ENCODE data around the gene HAPLN2. TPM values are rescaled to one million over a fixed set of nuclear protein-coding genes. Genes with fewer than 3 reads are reported as not detected.

The HAPLN2 gene
- total RNA-seq, 4 donors from 2014 or later: 0.55 to 1.9 TPM; not detected in 2

DNA sequence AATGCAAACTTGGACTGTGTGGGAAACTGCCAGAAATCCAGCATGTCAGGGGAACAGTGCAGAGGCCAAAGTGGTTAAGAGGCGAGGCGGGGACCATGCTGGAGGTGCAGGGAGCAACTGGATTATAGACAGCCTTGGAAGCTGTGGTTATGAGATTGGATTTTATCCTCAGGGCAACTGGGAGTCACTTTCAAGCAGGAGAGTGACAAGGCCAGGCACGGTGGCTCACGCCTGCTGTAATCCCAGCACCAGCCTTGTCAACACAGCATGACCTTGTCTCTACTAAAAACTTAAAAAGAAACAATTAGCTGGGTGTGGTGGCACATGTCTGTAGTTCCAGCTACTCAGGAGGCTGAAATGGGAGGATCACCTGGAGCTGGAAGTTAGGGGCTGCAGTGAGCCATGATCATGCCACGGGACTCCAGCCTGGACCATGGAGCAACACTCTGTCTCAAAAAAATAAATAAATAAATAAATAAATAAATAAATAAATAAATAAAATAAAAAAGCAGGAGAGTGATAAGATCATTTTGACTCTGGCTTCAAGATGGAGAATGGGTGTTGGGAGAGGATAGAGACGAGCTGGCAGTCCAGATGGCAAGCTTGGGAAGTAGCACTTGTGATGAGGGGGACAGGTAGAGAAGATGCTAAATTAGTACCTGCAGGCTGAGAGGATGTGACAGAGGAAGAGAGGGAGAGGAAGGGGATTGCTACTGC lies 3.5 kb downstream of the HAPLN2 start:
- Histone ChIP-seq H3K9me3 (no peaks in the 10 kb centered on the region), H3K27ac (no peak overlapping the region), H3K36me3 (no peaks in the 10 kb centered on the region), H3K4me1 (peaks cover 16 to 25% (median 22%) of the 10 kb centered on the region in 4 donors), H3K27me3 (peaks cover 89% of the 10 kb centered on the region), H3K4me3 (no peak overlapping the region)
- 65 to 70% methylated on average over 2 to 6 of the region's 6 CpGs for WGBS, 2 donors (ENCODE audit: low coverage in 1 of 2)
- in situ Hi-C loops (cut with MboI; ENCODE audit: low pct_ligation_motif_present in 1 of 4, low pct_unique_long_range_greater_than_20kb in 1 of 4, low sequenced_read_pairs in 3 of 4): loop anchor here in 1 of 4 donors (25.0 kb wide), 1 partner anchor 235 kb away; no protein-coding TSS in a partner anchor
- intact Hi-C loops (cut with DNase I; ENCODE audit: low total_unique reads): loop anchor here (5.0 kb wide), 1 partner anchor 35 kb away; no protein-coding TSS in a partner anchor
- DNase-seq: no peak
- TF ChIP-seq POLR2AphosphoS5 (IDR thresholded peaks at IDR 0.05) (no peak), EP300 (IDR thresholded peaks at IDR 0.05; ENCODE audit: low read depth) (no peak), POLR2A (IDR thresholded peaks at IDR 0.05) (no peak)
- TF ChIP-seq, protein P1, sequence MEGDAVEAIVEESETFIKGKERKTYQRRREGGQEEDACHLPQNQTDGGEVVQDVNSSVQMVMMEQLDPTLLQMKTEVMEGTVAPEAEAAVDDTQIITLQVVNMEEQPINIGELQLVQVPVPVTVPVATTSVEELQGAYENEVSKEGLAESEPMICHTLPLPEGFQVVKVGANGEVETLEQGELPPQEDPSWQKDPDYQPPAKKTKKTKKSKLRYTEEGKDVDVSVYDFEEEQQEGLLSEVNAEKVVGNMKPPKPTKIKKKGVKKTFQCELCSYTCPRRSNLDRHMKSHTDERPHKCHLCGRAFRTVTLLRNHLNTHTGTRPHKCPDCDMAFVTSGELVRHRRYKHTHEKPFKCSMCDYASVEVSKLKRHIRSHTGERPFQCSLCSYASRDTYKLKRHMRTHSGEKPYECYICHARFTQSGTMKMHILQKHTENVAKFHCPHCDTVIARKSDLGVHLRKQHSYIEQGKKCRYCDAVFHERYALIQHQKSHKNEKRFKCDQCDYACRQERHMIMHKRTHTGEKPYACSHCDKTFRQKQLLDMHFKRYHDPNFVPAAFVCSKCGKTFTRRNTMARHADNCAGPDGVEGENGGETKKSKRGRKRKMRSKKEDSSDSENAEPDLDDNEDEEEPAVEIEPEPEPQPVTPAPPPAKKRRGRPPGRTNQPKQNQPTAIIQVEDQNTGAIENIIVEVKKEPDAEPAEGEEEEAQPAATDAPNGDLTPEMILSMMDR (IDR thresholded peaks at IDR 0.05): no peak

DNA sequence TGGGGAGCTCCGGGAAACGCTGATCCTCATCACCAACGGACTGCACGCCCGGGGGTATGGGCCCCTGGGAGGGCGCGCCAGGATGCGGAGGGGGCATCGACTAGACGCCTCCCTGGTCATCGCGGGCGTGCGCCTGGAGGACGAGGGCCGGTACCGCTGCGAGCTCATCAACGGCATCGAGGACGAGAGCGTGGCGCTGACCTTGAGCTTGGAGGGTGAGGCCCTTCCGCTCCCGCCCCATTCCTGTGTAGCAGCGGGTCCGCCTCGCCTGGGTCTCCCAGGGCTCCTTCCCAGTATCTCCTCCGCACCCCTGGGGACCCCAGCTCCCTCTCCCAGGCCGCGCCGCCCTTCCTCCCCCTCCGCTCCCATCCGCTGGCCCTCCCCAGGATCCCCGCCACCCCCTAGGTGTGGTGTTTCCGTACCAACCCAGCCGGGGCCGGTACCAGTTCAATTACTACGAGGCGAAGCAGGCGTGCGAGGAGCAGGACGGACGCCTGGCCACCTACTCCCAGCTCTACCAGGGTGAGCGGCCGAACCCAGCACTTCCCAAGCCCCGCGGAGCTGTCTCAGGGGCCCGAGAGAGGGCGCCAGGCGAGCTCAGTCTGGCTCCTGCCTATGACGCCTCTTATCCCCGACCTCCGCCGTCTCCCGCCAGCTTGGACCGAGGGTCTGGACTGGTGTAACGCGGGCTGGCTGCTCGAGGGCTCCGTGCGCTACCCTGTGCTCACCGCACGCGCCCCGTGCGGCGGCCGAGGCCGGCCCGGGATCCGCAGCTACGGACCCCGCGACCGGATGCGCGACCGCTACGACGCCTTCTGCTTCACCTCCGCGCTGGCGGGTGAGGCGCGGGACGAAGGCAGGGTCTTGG lies 5.0 kb downstream of the HAPLN2 start:
- intact Hi-C loops (cut with DNase I; ENCODE audit: low total_unique reads) (loop anchor here (5.0 kb wide), 1 partner anchor 33 kb away; no protein-coding TSS in a partner anchor), in situ Hi-C loops (cut with MboI; ENCODE audit: low pct_ligation_motif_present in 1 of 4, low pct_unique_long_range_greater_than_20kb in 1 of 4, low sequenced_read_pairs in 3 of 4) (loop anchor here in 1 of 4 donors (25.0 kb wide), 1 partner anchor 237 kb away; no protein-coding TSS in a partner anchor)
- Histone ChIP-seq H3K27me3 (peaks cover 92% of the 10 kb centered on the region), H3K36me3 (no peaks in the 10 kb centered on the region), H3K4me1 (peaks cover 16 to 25% (median 22%) of the 10 kb centered on the region in 4 donors), H3K4me3 (peak overlapping the region in 3 of 4 donors; percentile 8 to 44 (median 32)), H3K27ac (no peak overlapping the region), H3K9me3 (no peaks in the 10 kb centered on the region)
- peak; percentile 47 for DNase-seq
- 2% methylated on average over 73 of the region's 87 CpGs; no CpG with 5 or more reads in 1 of the 2 donors for WGBS, 2 donors (ENCODE audit: low coverage in 1 of 2)
- no peak for TF ChIP-seq POLR2AphosphoS5 (IDR thresholded peaks at IDR 0.05)
- TF ChIP-seq, protein P1 (IDR thresholded peaks at IDR 0.05): peak in 4 of 5 experiments; percentile 23 to 28 (median 27)
- TF ChIP-seq POLR2A (IDR thresholded peaks at IDR 0.05): no peak
- no peak for TF ChIP-seq EP300 (IDR thresholded peaks at IDR 0.05; ENCODE audit: low read depth)

DNA sequence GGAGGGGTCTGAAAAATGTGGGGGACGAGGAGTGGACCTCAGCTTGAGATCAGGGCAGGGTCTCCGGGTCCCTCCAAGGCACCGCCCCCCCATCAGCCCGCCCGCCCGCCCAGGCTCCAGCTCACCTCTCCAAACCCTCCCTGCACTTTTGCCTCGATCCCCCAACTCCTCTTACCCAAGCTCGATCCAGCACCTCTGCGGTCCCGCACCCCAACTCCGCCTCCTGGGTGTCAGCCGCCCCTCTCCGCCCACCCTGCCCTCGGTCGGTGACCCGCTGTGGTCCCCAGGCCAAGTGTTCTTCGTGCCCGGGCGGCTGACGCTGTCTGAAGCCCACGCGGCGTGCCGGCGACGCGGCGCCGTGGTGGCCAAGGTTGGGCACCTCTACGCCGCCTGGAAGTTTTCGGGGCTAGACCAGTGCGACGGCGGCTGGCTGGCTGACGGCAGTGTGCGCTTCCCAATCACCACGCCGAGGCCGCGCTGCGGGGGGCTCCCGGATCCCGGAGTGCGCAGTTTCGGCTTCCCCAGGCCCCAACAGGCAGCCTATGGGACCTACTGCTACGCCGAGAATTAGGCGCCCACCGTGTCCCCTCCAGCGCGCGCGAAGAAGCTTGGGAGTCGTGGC lies 5.7 kb downstream of the HAPLN2 start:
- in situ Hi-C loops (cut with MboI; ENCODE audit: low pct_ligation_motif_present in 1 of 4, low pct_unique_long_range_greater_than_20kb in 1 of 4, low sequenced_read_pairs in 3 of 4) (loop anchor here in 1 of 4 donors (25.0 kb wide), 1 partner anchor 238 kb away; no protein-coding TSS in a partner anchor), intact Hi-C loops (cut with DNase I; ENCODE audit: low total_unique reads) (loop anchor here (5.0 kb wide), 1 partner anchor 32 kb away; no protein-coding TSS in a partner anchor)
- no peaks in the 10 kb centered on the region for H3K9me3 ChIP-seq
- H3K27me3 ChIP-seq: peaks cover 91% of the 10 kb centered on the region
- 6% methylated on average over 53 of the region's 55 CpGs; no CpG with 5 or more reads in 1 of the 2 donors for WGBS, 2 donors (ENCODE audit: low coverage in 1 of 2)
- no peaks in the 10 kb centered on the region for H3K36me3 ChIP-seq
- TF ChIP-seq, protein P1 (IDR thresholded peaks at IDR 0.05): no peak
- TF ChIP-seq POLR2AphosphoS5 (IDR thresholded peaks at IDR 0.05) (no peak), EP300 (IDR thresholded peaks at IDR 0.05; ENCODE audit: low read depth) (no peak), POLR2A (IDR thresholded peaks at IDR 0.05) (no peak)
- peaks cover 16 to 25% (median 22%) of the 10 kb centered on the region in 4 donors for H3K4me1 ChIP-seq
- H3K4me3 ChIP-seq: peak overlapping the region in 3 of 4 donors; percentile 8 to 44 (median 32)
- DNase-seq: no peak
- no peak overlapping the region for H3K27ac ChIP-seq

Data from transverse colon (tissue), 4 donors.